HepG2 (cell line): ENCODE data around the gene PPP3R1. TPM values are rescaled to one million over a fixed set of nuclear protein-coding genes. Genes with fewer than 3 reads are reported as not detected.

Experiments
- ATF3 ChIP-seq: sonication (generic); formaldehyde crosslinking; IDR thresholded peaks from 2 replicates; pipeline ENCODE4 v1.4.0; 2020; ENCODE audit warnings: missing genetic modification reagents
- CREBL2 ChIP-seq: sonication (generic); formaldehyde crosslinking; IDR thresholded peaks from 2 replicates; pipeline ENCODE4 v1.8.1; 2023; ENCODE audit warnings: missing genetic modification reagents, mild to moderate bottlenecking, borderline replicate concordance
- DR1 ChIP-seq: sonication (generic); formaldehyde crosslinking; IDR thresholded peaks from 2 replicates; pipeline ENCODE4 v1.8.0; 2021; ENCODE audit warnings: mild to moderate bottlenecking, missing genetic modification reagents, inconsistent platforms
- FOXJ3 ChIP-seq: sonication (generic); formaldehyde crosslinking; IDR thresholded peaks from 2 replicates; pipeline ENCODE4 v1.4.0; 2020; ENCODE audit warnings: missing genetic modification reagents, mild to moderate bottlenecking, borderline replicate concordance
- JUN ChIP-seq: sonication (generic); formaldehyde crosslinking; IDR thresholded peaks from 2 replicates; pipeline ENCODE4 v1.4.0; 2020; ENCODE audit warnings: mild to moderate bottlenecking, missing genetic modification reagents
- KAT2B ChIP-seq: fragments of 150-350 bp; IDR thresholded peaks from 2 replicates; pipeline ENCODE4 v1.6.1; 2014; ENCODE audit warnings: low read depth, low read length, borderline replicate concordance
- KLF11 ChIP-seq: IDR thresholded peaks from 2 replicates; pipeline ENCODE4 v1.6.1; 2016; ENCODE audit warnings: missing compliant biosample characterization
- MYNN ChIP-seq: sonication (generic); formaldehyde crosslinking; IDR thresholded peaks from 2 replicates; pipeline ENCODE4 v1.4.0; 2020; ENCODE audit warnings: mild to moderate bottlenecking, low read depth, missing genetic modification reagents
- NFAT5 ChIP-seq: sonication (generic); formaldehyde crosslinking; IDR thresholded peaks from 2 replicates; pipeline ENCODE4 v1.4.0; 2020; ENCODE audit warnings: missing genetic modification reagents
- NKX3-1 ChIP-seq: sonication (generic); formaldehyde crosslinking; IDR thresholded peaks from 2 replicates; pipeline ENCODE4 v1.5.0; 2020; ENCODE audit warnings: missing genetic modification reagents
- SOX5 ChIP-seq: IDR thresholded peaks from 2 replicates; pipeline ENCODE4 v1.6.1; 2016; ENCODE audit warnings: borderline replicate concordance
- THAP11 ChIP-seq: IDR thresholded peaks from 2 replicates; pipeline ENCODE4 v1.6.1; 2016; ENCODE audit warnings: missing biosample characterization, missing genetic modification reagents
- ZBTB26 ChIP-seq: IDR thresholded peaks from 2 replicates; pipeline ENCODE4 v1.6.1; 2016; ENCODE audit warnings: missing compliant biosample characterization, missing genetic modification reagents, borderline replicate concordance
- ZBTB49 ChIP-seq: sonication (generic); formaldehyde crosslinking; IDR thresholded peaks from 2 replicates; pipeline ENCODE4 v1.4.0; 2020; ENCODE audit warnings: missing genetic modification reagents, borderline replicate concordance
- ZC3H4 ChIP-seq: sonication (generic); formaldehyde crosslinking; IDR thresholded peaks from 2 replicates; pipeline ENCODE4 v1.4.0; 2020; ENCODE audit warnings: missing genetic modification reagents, borderline replicate concordance
- ZFP1 ChIP-seq: IDR thresholded peaks from 2 replicates; pipeline ENCODE4 v1.6.1; 2016
- ZFP41 ChIP-seq: sonication (generic); formaldehyde crosslinking; IDR thresholded peaks from 2 replicates; pipeline ENCODE4 v1.4.0; 2020; ENCODE audit warnings: mild to moderate bottlenecking, missing genetic modification reagents, borderline replicate concordance
- ZNF317 ChIP-seq: sonication (generic); formaldehyde crosslinking; IDR thresholded peaks from 2 replicates; pipeline ENCODE4 v1.5.0; 2020; ENCODE audit warnings: mild to moderate bottlenecking, missing genetic modification reagents
- ZNF547 ChIP-seq: sonication (generic); formaldehyde crosslinking; IDR thresholded peaks from 2 replicates; pipeline ENCODE4 v1.5.1; 2020; ENCODE audit warnings: mild to moderate bottlenecking, missing genetic modification reagents
- ZNF703 ChIP-seq: sonication (generic); formaldehyde crosslinking; IDR thresholded peaks from 2 replicates; pipeline ENCODE4 v1.5.1; 2020; ENCODE audit warnings: missing genetic modification reagents, mild to moderate bottlenecking, moderate library complexity, borderline replicate concordance
- ZNF891 ChIP-seq: sonication (generic); formaldehyde crosslinking; IDR thresholded peaks from 2 replicates; pipeline ENCODE4 v1.5.0; 2020; ENCODE audit warnings: mild to moderate bottlenecking, missing genetic modification reagents
- polyA plus RNA-seq, 8 experiments: library from polyadenylated mRNA; depleted of rRNA in 3 of 8; stranded (reverse) in 7 of 8; unstranded in 1 of 8; fragments of >200 nt; fragmentation: Illumina TruSeq in 4 of 8; extraction: Trizol in 4 of 8; gene quantifications; 2 replicates each; pipeline versions ENCODE4 v1.2.1 to v1.2.3, GENCODE V29; 2011 to 2016; ENCODE audit warnings: low read depth in 4 of 8, missing spikeins in 1 of 8, mixed read lengths in 1 of 8; ENCODE audit not compliant: insufficient read depth in 1 of 8
- total RNA-seq, 5 experiments: library from RNA; depleted of rRNA; stranded (reverse); fragments of >200 nt; fragmentation: Illumina TruSeq; extraction: Trizol; gene quantifications; 2 replicates each; pipeline ENCODE4 v1.2.3, GENCODE V29; 2016; ENCODE audit warnings: low read depth in 1 of 5

Gene PPP3R1
- total and polyA plus RNA-seq, 2 of the 13 experiments (the other 11 are each of a cell fraction or from before 2014, with no cell fraction given) = 11.6 to 25.7 TPM

GRCh38 chr2:68157402-68158133 is 94.8 kb downstream of the PPP3R1 start, which contains the start of gene PNO1 (continued):
- TF ChIP-seq DR1 (CRISPR knock-in tag) = peak; percentile 79
- TF ChIP-seq ZFP1 = no peak; the same call in 1 of the 2 replicates
- peak; percentile 81 for TF ChIP-seq ZNF547
- TF ChIP-seq ZBTB26 (CRISPR knock-in tag) = no peak; the same call in 1 of the 2 replicates
- 0 out of 2 replicates have a peak, but pooled peaks have one; percentile 45 for TF ChIP-seq KLF11 (CRISPR knock-in tag)
- TF ChIP-seq JUN (CRISPR knock-in tag) = peak; percentile 29; the same call in 1 of the 2 replicates
- peak; percentile 34; the same call in 1 of the 2 replicates for TF ChIP-seq NFAT5
- TF ChIP-seq ZC3H4 (CRISPR knock-in tag) = no peak
- peak; percentile 92; the same call in 1 of the 2 replicates for TF ChIP-seq ZNF703 (CRISPR knock-in tag)
- TF ChIP-seq MYNN (CRISPR knock-in tag) = no peak
- 0 out of 2 replicates have a peak, but pooled peaks have one; percentile 15 for TF ChIP-seq SOX5 (CRISPR knock-in tag)
- peak; percentile 20; the same call in 1 of the 2 replicates for TF ChIP-seq FOXJ3 (CRISPR knock-in tag)
- no peak for TF ChIP-seq ZBTB49 (CRISPR knock-in tag)
- TF ChIP-seq ZFP41 = no peak
- peak; percentile 94 for TF ChIP-seq THAP11 (CRISPR knock-in tag)
- no peak; the same call in 1 of the 2 replicates for TF ChIP-seq ZNF317 (CRISPR knock-in tag)
- no peak for TF ChIP-seq KAT2B
- peak; percentile 48; the same call in 1 of the 2 replicates for TF ChIP-seq CREBL2 (CRISPR knock-in tag)
- TF ChIP-seq ATF3 (CRISPR knock-in tag) = no peak
- no peak for TF ChIP-seq NKX3-1
- TF ChIP-seq ZNF891 = peak; percentile 98
